Stimulated activated CD4-positive, alpha-beta T cell treated with anti-CD3 and anti-CD28 coated beads, Interleukin-15, amount 100 ng/mL, for 1 hour (primary cell): ENCODE measurements around the gene SRSF9.
"Not testable (repeated sequence)": the region's sequence is repeated elsewhere in the genome, so short reads cannot be mapped to it uniquely, and the experiment has no call there.

Source experiments
- DNase-seq, 2 donors: peaks; one replicate each; pipeline ENCODE4 v3.0.0-alpha.2; 2020; ENCODE audit warnings: low read depth in 1 of 2, low spot score in 1 of 2

SRSF9 gene, protein sequence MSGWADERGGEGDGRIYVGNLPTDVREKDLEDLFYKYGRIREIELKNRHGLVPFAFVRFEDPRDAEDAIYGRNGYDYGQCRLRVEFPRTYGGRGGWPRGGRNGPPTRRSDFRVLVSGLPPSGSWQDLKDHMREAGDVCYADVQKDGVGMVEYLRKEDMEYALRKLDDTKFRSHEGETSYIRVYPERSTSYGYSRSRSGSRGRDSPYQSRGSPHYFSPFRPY

DNA sequence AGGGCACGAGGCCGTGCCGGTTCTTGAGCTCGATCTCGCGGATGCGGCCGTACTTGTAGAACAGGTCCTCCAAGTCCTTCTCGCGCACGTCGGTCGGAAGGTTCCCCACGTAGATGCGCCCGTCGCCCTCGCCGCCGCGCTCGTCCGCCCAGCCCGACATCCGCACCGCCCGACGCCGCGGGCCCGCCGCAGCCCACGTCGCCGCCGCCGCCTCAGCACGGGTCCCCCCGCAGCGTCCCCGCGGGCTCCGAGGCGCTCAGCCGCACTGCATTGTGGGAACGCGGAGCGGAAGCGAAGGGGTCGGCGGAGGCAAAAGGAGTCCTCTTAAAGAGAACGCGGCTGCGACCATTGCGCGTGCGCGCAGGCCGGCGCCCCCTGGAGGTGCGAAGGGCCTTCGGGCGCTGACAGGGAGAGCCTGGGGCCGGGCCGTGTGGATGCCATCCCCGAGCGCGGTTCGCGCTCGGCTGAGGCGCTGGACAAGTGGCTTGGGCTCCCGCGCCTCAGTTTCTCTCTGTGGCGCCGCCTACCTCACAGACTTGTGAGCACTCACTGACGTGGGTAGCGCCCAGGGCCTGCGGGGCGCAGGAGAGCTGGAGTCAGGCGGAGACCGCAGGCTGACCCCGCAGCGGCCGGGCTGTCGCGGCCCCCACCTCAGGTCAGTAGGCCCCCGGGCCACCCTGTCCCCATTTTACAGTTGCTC is at the start of gene SRSF9:
SRSF9 (minus strand) TSS at position 299 of the 700 bp plus-strand sequence; CDS start at position 160, 139 bp downstream.
- DNase-seq = peak; percentile 96 to 97

DNA sequence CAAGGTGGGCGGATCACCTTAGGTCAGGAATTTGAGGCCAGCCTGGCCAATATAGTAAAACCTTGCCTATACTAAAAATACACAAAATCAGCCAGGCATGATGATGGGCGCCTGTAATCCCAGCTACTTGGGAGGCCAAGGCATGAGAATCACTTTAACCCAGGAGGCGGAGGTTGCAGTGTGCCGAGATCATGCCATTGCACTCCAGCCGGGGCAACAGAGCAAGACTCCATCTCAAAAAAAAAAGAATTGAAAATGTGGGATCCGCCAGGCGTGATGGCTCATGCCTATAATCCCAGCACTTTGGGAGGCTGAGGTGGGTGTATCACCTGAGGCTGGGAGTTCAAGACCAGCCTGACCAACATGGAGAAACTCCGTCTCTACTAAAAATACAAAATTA is 49.8 kb upstream of the SRSF9 start:
- not testable (repeated sequence) for DNase-seq

DNA sequence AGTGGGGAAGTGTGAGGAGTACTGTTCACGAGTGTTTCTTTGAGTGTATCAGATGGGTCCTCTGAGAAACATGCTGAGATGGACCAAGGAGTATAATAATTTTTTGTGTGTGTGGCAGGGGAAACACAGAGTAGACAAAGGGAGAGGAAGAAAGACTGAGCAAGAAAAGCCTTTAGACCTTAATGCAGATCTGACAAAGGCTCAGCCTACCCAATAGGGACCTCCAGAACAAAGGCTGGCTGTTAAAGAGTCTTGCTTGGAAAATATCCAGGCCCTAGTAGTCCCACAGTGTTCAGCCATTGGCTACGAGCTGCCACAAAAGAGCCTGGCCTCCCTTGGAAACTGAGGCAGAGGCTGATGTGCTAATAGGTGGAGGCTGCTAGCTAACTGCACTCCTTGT is 45.9 kb upstream of the SRSF9 start:
- no peak for DNase-seq

DNA sequence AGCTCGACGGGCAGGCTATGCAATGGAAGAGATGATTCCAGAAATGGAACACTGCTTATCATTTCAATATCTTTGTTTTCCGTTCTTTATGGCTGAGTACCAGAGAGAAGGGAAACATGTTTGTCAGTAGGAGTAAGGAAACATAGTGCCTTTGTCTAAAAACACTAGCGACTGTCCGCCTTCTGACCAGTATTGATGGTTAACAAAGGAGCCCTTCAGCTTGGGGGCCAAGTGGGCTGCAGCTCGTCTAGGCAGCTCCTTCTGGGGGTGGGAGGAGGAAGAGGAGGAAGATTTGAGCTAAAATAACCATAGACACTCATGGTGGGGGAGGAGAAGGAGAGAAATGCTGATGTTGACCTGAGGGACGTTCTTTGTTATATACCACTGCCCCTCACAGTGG is 44.5 kb upstream of the SRSF9 start:
- DNase-seq = no peak

DNA sequence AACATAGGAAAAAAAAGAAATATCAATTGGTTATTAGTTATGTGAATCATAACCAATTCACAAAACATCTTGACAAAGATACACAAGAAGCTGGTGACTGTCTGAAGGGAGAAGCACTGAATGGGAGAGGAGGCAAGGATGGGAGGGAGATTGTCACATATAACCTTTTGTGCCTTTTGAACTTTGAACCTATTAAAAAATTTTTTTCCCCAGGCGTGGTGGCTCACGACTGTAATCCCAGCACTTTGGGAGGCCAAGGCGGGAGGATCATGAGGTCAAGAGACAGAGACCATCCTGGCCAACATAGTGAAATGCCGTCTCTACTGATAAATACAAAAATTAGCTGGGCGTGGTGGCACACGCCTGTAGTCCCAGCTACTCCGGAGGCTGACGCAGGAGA is 39.0 kb upstream of the SRSF9 start:
- no peak for DNase-seq

DNA sequence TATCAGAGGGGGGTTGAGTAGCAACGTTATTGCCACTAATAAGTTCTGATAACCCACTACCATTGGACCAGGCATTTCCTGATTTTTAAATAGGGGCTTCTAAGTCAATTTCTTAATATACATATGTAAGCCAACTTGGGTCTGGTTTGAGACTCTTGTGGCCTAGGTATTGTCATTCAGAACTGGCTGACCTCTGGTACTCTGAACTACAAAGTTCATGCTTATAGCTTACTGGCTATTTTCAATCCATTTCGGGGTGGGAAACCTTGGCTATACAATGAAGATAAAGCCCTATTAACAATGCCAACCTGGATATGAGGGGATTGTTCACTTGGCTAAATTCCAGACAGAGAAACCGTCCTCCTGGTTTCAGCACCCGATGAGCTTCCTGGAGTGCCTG is 35.0 kb upstream of the SRSF9 start:
- DNase-seq = no peak

DNA sequence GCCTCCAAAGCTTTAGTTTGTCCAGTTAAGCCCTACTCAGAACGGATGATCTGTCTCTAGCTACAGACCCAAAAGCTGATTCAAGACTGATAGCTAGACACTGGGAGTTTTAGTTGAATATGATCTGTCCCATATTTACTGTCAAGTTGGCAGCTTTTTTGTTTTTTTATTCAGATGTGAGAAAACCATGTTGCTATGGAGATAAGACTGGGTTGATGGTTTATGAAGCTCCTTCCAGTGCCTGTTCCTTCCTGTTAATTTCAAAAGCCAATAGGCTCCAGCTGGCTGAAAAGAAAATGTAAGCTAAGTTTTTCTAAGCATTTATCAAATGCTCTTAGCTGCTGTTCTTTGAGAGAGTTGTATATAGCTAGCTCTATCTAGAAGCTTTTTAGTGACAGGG is 31.0 kb upstream of the SRSF9 start:
- DNase-seq = no peak

DNA sequence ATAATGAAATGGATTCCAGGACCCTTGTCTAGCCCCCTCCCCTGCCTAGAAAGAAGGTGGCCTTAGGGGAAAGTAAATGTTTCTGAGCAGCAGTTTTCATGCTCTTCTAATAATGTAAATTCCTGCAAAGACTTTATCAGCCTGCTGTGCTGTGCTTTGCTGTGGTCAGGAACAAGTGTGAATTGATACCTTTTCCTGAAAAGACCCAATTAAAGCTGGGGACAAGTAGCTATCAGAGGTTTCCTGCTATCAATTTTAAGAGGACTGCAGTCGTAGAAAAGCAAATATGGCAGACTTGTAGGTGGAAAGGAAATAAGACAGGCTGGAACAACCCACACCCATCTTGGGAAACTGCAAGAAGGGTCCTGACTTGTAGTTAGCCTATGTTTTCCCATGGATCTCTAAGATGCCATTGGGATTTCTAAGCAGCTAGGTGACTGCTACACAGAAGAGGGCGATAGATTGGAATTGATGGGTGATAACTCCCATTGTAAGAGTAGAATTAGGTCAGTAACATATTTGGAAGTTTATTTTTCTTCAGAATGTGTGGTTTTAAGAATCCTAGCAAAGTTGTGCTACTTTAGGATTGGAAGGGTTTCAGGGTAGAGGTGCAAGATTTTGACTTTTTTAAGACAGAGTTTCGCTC is 29.4 kb upstream of the SRSF9 start:
- DNase-seq = no peak

DNA sequence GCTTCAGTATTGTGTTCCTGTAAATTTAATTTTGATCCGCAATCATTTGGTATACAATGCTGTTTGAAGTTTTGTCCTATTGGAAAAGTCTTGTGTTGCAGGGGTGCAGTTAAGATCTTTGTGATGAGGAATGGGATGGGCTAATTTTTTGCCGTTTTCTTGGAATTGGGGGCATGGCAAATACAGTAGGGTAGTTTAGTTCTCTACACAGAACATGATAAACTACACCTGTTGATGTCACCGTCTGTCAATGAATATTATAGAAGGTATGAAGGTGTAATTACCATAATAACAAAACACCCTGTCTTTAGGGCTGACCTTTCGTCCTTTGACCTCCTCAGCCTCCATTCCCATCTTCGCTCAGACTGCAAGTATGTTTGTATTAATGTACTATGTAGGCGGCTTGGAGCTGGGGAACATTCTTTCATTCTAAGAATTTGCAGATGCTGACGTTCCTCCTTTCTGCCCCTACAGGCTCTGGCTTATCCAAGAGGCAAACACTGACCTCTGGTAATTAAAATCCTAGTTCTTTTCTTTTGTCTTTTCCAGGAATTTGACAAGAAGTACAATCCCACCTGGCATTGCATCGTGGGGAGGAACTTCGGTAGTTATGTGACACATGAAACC is 28.1 kb upstream of the SRSF9 start:
- no peak for DNase-seq

DNA sequence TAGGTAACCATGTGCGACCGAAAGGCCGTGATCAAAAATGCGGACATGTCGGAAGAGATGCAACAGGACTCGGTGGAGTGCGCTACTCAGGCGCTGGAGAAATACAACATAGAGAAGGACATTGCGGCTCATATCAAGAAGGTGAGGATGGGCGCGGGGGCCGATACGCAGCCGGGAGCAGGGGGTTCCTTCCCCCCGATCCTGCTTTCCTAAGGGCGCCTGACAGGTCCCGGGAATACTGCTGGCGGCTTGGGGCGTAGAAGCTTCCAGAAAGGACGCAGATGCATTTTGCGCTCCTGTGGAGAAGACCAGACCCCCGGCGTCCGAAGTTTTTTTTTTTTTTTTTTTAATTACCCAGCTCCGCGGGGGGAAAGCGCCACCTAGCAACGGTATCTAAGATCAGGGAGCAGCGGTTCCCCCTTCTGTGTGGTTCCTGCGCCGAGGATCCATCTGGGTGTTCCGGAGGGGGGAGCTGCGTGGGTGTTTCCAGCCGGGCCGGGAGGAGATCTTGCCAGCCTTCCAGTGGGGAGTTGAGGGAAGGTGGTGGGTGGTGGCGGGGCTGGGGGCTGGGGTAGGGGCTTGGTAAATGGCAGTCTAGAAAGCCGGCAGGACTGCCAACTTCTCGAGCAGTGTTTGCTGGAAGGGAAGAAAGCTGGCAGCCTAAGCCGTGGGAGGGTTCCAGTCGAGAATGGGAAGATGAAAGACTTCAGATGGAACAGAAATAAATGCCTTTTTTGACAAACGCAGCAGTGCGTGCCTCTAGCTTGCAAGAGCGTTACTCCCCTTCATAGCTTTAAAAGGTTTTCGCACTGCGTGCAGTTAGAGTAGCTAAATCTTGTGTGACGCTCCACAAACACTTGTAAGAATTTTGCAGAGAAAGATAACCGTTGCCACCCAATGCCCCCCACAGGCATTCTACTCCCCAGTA is 27.1 kb upstream of the SRSF9 start:
- peak; percentile 16 to 26 for DNase-seq

DNA sequence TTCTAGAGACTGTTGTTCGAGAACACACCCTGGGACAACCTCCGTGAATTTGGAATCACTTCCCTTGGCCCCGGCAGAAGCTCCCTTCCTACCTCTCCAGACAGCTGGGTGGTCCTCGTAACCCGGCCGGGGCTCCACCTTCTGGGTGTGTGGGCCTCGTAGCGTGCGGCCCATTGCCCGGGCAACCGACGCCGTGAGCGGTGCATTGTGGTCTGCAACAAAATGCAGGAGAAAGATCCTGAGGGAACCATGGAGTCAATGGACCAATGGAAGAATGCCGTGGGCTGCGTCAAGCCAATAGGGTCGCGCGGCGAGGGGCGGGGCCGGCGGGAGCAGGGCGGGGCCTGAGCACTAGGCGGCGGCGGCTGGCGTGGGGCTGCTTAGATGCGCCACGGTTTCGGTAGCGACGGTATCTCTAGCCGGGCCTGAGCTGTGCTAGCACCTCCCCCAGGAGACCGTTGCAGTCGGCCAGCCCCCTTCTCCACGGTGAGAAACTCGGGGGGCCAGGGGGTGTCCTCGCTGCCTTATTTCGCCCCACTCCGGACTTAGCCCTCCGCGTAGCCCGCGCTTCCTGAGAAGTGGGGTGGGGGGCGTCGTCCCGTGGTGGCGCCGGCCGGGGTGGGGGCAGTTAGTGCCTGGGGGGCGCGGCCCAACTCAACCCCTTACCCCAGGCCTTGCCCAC is 26.3 kb upstream of the SRSF9 start, which contains the start of gene DYNLL1:
DYNLL1 (plus strand) TSS at position 383 of the 682 bp plus-strand sequence. CDS start 309 bp downstream, outside the sequence.
- DNase-seq = peak; percentile 96 to 98

DNA sequence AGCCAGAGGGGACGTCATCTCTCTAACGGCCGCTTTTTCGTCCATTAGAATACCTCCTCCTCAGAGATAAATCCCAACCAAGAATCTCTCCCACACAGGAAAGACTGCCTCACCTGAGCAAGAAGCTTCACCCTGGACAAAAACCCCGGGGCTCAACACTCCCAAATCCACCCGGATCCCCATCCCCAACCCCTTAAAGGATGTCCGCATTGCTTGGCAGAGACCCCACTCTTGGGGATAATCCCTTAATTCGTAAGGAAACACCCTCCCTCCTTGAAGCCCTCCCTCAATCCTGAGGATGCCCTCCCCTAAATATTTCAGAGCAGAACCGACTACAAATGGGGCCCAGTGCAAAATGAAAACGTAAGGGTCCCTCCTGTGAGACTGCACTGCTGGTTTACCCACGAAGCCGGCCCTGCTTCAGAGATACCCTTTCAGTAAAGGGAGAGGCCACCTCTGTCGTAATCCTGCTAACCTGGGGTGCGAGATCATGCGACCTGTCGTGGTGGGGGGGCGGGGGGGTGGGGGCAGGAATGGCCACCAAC is 25.7 kb upstream of the SRSF9 start:
- no peak for DNase-seq

DNA sequence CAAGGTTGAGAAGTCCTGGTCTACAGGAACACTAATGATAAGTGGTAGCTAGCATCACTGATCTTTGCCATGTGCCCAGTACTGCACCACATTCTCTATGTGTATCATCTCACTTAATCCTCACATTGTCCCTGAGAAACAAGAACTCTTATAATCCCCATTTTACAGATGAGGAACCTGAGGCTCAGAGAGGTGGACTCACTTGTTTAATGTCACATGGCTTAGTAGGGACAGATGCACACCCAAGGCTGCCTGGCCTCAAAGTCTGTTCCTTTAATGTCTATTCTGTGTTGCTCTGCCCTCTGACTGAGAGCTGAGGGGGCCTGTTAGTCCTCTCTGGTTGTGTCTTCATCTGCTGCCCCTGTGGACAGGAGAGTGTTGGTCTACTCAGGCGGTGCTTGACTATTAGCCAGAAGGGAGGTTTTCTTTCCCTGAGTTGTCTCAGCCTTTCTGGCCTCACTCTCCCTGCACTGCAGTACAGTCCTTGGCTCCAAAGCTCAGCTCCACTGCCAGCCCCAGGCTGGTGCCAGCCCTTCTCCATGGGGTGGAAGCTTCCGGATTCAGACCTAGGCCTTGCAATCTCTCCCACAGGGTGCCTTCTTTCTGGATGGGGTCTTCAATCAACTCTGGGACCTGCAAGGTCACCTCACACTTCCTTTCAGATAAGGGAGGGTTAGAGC is 21.4 kb upstream of the SRSF9 start:
- no peak for DNase-seq

DNA sequence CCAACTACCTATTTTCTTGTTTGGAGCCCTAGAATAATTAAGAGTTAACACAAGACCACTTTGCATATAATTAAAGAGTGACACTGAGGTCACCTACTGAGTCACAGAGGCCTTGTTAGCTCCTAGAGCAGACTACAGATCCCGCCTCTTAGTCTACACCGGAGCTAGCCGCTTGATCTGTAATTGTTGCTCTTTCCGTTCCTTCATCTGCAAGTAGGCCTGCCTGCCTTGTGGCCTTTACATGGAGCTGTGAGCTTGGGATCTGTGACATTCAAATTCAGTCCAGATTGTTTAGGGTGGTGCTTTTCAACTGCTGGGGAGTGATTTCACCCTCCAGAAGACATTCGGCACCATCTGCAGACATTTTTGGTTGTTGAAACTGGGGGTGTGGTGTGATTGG is 20.8 kb upstream of the SRSF9 start:
- DNase-seq = no peak

DNA sequence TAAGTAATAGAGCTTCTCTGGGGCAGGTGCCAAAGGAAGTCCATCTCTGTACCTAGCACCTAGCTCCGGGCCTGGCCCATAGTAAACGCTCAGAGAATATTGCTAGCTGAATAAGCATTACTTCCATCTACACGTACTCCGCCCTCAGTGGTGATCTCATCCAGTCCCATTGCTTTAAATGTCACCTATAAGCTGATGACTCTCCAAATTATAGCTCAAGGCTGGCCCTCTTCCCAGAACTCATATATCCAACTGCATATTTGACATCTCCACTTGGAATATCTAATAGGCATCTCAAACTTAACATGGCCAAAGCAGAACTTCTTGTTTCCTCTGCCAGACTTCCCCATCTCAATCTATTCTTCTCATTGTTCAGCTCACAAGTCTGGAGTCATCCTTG is 19.5 kb upstream of the SRSF9 start:
- DNase-seq = no peak

DNA sequence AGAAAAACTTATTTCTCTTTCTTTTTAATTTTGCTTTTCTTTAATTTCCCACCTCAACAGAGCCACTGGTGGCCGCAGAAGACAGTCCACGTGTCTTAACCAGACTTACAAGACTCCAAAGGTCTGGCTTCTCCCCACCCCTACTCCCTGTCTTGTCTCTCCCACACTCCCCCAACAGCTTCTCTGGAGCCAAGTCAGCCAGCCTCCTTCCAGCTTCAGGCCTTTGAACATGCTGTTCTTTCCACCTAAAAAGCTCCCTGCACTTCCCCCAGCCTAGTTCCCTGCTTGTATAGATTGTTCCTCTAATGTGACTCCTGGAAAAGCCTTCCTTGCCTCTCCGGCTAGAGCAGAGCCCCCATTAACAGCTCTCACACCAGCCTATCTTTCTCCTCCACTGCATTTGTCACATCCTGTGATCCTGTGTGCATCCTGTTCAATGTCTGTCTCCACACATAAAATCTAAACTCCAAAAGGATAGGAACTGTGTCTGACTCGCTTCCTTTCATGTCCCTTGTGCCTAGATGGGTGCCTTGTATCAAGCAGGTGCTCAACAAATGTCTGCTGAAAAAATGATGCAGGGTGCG is 18.6 kb upstream of the SRSF9 start:
- no peak for DNase-seq

DNA sequence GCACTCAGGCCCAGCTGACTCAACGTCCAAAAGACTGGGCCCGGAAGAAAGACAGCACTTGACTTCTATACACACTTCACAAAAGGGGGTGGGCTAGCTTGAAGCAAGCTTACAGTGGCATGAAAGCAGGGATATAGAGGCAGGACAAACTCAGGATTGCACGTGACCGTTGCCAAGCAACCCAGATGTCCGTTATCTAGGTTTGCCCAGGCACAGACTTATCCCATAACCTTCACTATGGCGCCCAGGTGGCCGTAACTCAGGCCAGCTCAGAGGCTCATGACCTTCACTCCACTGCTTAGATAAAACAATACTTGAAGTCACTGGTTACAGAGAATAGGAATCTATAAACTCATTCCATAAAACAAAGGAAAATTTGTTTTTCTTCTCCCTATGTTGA is 18.0 kb upstream of the SRSF9 start:
- DNase-seq = not testable (repeated sequence)

DNA sequence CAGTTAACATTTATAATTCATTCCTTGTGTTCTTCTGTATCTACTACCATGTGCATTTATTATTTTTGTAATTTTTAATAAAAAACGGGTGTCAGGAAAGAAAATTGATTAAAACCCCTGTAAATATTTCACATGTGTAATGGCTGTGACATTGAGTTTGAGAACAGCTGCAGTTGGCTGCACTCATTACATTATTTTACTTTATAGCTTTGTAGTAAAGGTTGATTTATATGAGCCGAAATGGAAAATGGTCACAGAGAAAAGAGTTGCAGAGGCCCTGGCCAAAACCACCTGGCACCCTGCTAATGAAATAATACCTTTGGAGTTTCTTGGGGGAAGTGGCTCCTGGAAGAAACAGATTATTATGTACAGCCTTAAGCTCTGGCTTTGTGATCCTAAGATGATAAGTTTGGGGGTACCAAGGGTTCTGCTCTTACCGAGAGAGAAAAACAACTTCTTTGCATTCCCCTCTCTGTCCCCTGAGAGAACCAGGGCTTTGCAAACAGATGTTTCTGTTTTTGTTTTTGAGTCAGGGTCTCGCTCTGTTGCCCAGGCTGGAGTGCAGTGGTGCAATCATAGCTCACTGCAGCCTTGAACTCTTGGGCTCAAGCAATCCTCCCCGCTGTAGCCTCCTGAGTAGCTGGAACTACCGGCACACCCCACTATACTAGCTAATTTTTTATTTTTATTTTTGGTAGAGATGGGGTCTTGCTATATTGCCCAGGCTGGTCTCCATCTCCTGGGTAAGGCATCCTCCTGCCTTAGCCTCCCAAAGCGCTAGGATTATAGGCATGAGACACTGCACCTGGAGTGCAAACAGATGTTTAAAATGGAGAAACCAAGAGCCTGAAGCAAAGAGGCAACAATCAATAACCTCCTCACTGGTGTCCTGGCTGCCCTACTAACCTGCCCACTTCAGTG is 16.7 kb upstream of the SRSF9 start:
- no peak for DNase-seq
